ENCODE results near the gene AMN1. TPM values are rescaled to one million over a fixed set of nuclear protein-coding genes. Genes with fewer than 3 reads are reported as not detected.
"Not testable (repeated sequence)": the region's sequence is repeated elsewhere in the genome, so short reads cannot be mapped to it uniquely, and the experiment has no call there.

AMN1 gene
- total and polyA plus RNA-seq, 2 of the 13 experiments (the other 11 are each of a cell fraction or from before 2014, with no cell fraction given), result 7.5 to 26.5 TPM

- no peak for TF ChIP-seq ZFP91 (CRISPR knock-in tag; IDR thresholded peaks at IDR 0.05; ENCODE audit: borderline replicate concordance)
Observed at GRCh38 chr12:31672521-31672920, 56.3 kb downstream of the AMN1 start (continued).

DNA sequence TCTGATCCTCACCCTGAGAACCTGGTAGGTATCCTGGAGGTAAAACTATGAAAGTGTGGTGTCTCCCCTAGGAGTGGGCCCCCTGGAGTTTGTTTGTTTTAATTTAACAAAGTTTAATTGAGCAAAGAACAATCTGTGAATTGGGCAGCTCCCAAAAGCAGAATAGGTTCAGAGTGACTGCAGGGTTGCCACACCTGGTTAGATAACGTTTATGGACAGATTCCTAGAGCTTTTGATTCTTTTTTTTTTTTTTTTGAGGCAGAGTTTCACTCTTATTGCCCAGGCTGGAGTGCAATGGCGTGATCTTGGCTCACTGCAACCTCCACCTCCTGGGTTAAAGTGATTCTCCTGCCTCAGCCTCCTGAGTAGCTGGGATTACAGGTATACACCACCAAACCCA is 59.2 kb downstream of the AMN1 start:
- H3K36me3 ChIP-seq (replicated peaks in 1 of 2; ENCODE audit: control insufficient read depth in 1 of 2, insufficient read depth in 2 of 2, low read length in 2 of 2); H3K79me2 ChIP-seq (ENCODE audit: insufficient read depth, low read length); BruUV-seq (replicated peaks); H2AFZ ChIP-seq (ENCODE audit: low read length); H3K27ac ChIP-seq (ENCODE audit: extremely low read length, insufficient read depth, low read length); H4K20me1 ChIP-seq (ENCODE audit: insufficient read depth, low read length); intact Hi-C loops (cut with micrococcal nuclease; ENCODE audit: unreplicated experiment); H3K27me3 ChIP-seq (ENCODE audit: control insufficient read depth in 1 of 2, insufficient read depth in 2 of 2, low read length in 2 of 2); H3K4me3 ChIP-seq (replicated peaks in 1 of 3; ENCODE audit: insufficient read depth in 1 of 3, low read depth in 2 of 3, low read length in 3 of 3); H3K4me2 ChIP-seq (ENCODE audit: low read depth, low read length); FAIRE-seq; CTCF ChIA-PET (ENCODE audit: low intra/inter-chr PET ratio, low total read pairs); POLR2A ChIA-PET; DNase-seq (ENCODE audit: low spot score); H3K9ac ChIP-seq (ENCODE audit: insufficient read depth, low read depth, low read length); ATAC-seq: not testable (repeated sequence)
- in situ Hi-C loops (cut with HindIII; ENCODE audit: extremely low pct_ligation_motif_present, low pct_unique_long_range_greater_than_20kb), result loop anchor here (25.0 kb wide), 1 partner anchor 993 kb away; no protein-coding TSS in a partner anchor
- WGBS (ENCODE audit: low lambda C conversion rate), result 71% methylated on average over 2 of the region's 2 CpGs
- peaks cover 13% of the 10 kb centered on the region for H3K4me1 ChIP-seq (ENCODE audit: insufficient read depth, low read length)
- peaks cover 21% of the 10 kb centered on the region; the same call in 1 of the 2 replicates for H3K9me3 ChIP-seq (ENCODE audit: low read length)

- peaks cover 21% of the 10 kb centered on the region; the same call in 1 of the 2 replicates for H3K9me3 ChIP-seq (ENCODE audit: low read length)
- in situ Hi-C loops (cut with HindIII; ENCODE audit: extremely low pct_ligation_motif_present, low pct_unique_long_range_greater_than_20kb), result loop anchor here (25.0 kb wide), 1 partner anchor 993 kb away; no protein-coding TSS in a partner anchor
- no peak for ATAC-seq
- no peak overlapping the region for H2AFZ ChIP-seq (ENCODE audit: low read length)
- CTCF ChIA-PET (ENCODE audit: low intra/inter-chr PET ratio, low total read pairs), result no interaction called here
- no peak overlapping the region for H3K27ac ChIP-seq (ENCODE audit: extremely low read length, insufficient read depth, low read length)
- BruUV-seq (replicated peaks), result no TSS peak
- H3K4me2 ChIP-seq (ENCODE audit: low read depth, low read length), result no peak overlapping the region
- H4K20me1 ChIP-seq (ENCODE audit: insufficient read depth, low read length), result no peaks in the 10 kb centered on the region
- POLR2A ChIA-PET, result interaction anchor here (1.2 kb wide), 1 partner anchor 10 kb away, joined by 3 read pairs; the partner anchor contains the start of gene ETFBKMT
- H3K4me3 ChIP-seq (replicated peaks in 1 of 3; ENCODE audit: insufficient read depth in 1 of 3, low read depth in 2 of 3, low read length in 3 of 3), result no peak overlapping the region
- no peaks in the 10 kb centered on the region for H3K27me3 ChIP-seq (ENCODE audit: control insufficient read depth in 1 of 2, insufficient read depth in 2 of 2, low read length in 2 of 2)
- no peak for FAIRE-seq
- peaks cover 19% of the 10 kb centered on the region for H3K4me1 ChIP-seq (ENCODE audit: insufficient read depth, low read length)
- no peak overlapping the region for H3K9ac ChIP-seq (ENCODE audit: insufficient read depth, low read depth, low read length)
- no peak for DNase-seq (ENCODE audit: low spot score)
- intact Hi-C loops (cut with micrococcal nuclease; ENCODE audit: unreplicated experiment), result no loop called here
- no peaks in the 10 kb centered on the region for H3K79me2 ChIP-seq (ENCODE audit: insufficient read depth, low read length)
- no peaks in the 10 kb centered on the region for H3K36me3 ChIP-seq (replicated peaks in 1 of 2; ENCODE audit: control insufficient read depth in 1 of 2, insufficient read depth in 2 of 2, low read length in 2 of 2)
- TF ChIP-seq, protein P1, sequence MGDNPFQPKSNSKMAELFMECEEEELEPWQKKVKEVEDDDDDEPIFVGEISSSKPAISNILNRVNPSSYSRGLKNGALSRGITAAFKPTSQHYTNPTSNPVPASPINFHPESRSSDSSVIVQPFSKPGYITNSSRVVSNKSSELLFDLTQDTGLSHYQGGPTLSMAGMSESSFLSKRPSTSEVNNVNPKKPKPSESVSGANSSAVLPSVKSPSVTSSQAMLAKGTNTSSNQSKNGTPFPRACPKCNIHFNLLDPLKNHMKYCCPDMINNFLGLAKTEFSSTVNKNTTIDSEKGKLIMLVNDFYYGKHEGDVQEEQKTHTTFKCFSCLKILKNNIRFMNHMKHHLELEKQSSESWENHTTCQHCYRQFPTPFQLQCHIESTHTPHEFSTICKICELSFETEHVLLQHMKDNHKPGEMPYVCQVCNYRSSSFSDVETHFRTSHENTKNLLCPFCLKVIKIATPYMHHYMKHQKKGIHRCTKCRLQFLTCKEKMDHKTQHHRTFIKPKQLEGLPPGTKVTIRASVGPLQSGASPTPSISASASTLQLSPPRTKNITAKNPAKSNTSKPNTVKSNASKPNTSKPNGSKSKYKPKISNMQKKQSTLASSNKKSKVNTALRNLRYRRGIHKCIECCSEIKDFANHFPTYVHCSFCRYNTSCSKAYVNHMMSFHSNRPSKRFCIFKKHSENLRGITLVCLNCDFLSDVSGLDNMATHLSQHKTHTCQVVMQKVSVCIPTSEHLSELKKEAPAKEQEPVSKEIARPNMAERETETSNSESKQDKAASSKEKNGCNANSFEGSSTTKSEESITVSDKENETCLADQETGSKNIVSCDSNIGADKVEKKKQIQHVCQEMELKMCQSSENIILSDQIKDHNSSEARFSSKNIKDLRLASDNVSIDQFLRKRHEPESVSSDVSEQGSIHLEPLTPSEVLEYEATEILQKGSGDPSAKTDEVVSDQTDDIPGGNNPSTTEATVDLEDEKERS (CRISPR knock-in tag; IDR thresholded peaks at IDR 0.05), result 0 out of 2 replicates have a peak, but pooled peaks have one; percentile 19
- peak; percentile 99 for TF ChIP-seq ZNF773 (CRISPR knock-in tag; IDR thresholded peaks at IDR 0.05; ENCODE audit: borderline replicate concordance)
- TF ChIP-seq ARID4A (CRISPR knock-in tag; IDR thresholded peaks at IDR 0.05; ENCODE audit: borderline replicate concordance), result no peak
Observed at GRCh38 chr12:31669020-31669419, 59.8 kb downstream of the AMN1 start.

Data from HepG2 (cell line).